Measurements from ENCODE around the gene ZC3H12C.

GRCh38 chr11:110179064-110179463 lies 85.9 kb downstream of the ZC3H12C start:
- no peak for TF ChIP-seq CTCF (IDR thresholded peaks at IDR 0.05)
- TF ChIP-seq POLR2A (IDR thresholded peaks at IDR 0.05) = no peak
